ENCODE measurements around the gene CYYR1. TPM values are rescaled to one million over a fixed set of nuclear protein-coding genes. Genes with fewer than 3 reads are reported as not detected.

CYYR1 gene
- total RNA-seq, 1 experiment from 2014 or later = 0.12 TPM

DNA sequence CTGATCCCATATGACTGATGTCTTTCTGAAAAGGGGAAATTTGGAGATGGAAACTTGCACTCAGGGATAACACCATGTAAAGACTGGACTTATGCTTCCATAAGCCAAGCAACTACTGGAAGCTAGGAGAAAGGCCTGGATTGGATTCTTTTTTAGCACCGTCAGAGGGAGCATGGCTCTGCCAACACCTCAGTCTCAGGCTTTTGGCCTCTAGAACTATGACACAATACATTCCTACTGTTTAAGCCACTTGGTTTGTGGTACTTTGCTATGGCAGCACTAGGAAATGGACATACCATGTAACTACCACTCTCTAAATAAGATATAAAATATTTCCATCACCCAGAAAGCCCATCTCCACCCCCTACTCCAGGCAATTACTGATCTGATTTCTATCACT lies 139.7 kb downstream of the CYYR1 start:
- Histone ChIP-seq H3K4me3 (replicated peaks in 1 of 2; ENCODE audit: low read depth in 1 of 2, low read length in 2 of 2) (no peak overlapping the region), H4K20me1 (ENCODE audit: insufficient read depth) (no peaks in the 10 kb centered on the region), H3K36me3 (ENCODE audit: control insufficient read depth in 1 of 2, insufficient read depth in 2 of 2, low read length in 2 of 2) (no peaks in the 10 kb centered on the region), H3K9me3 (ENCODE audit: control insufficient read depth in 1 of 2, insufficient read depth in 1 of 2, low read depth in 1 of 2, low read length in 2 of 2) (no peaks in the 10 kb centered on the region), H3K27ac (ENCODE audit: low read depth, low read length) (no peak overlapping the region), H2AFZ (ENCODE audit: low read depth, low read length, poor library complexity, severe bottlenecking) (no peak overlapping the region), H3K4me2 (ENCODE audit: low read length) (no peak overlapping the region), H3K27me3 (ENCODE audit: insufficient read depth, low read length) (no peaks in the 10 kb centered on the region; the same call in 1 of the 2 replicates), H3K79me2 (ENCODE audit: insufficient read depth, low read length) (no peaks in the 10 kb centered on the region), H3K4me1 (ENCODE audit: control insufficient read depth in 1 of 2, insufficient read depth in 2 of 2, low read length in 2 of 2) (no peaks in the 10 kb centered on the region), H3K9me2 (ENCODE audit: insufficient read depth) (no peaks in the 10 kb centered on the region), H3K9ac (ENCODE audit: low read length) (no peak overlapping the region)
- no peak for ATAC-seq
- ChIA-PET CTCF (no interaction called here), POLR2A (no interaction called here), RAD21 (ENCODE audit: low non-redundant PET in 1 of 2, low total read pairs in 2 of 2, uncharacterized antibody in 2 of 2, unreplicated experiment in 2 of 2) (no interaction called here)
- no TSS peak for BruUV-seq (replicated peaks)
- intact Hi-C loops (cut with micrococcal nuclease) = no loop called here
- TF ChIP-seq ELF1 (IDR thresholded peaks at IDR 0.05; ENCODE audit: borderline replicate concordance, low read depth) (no peak), RAD21 (IDR thresholded peaks at IDR 0.05; ENCODE audit: low read depth) (no peak), POLR2A (IDR thresholded peaks at IDR 0.05; ENCODE audit: borderline replicate concordance, extremely low read depth, insufficient read depth, insufficient read length) (no peak), ZNF274 (IDR thresholded peaks at IDR 0.05; ENCODE audit: low read depth, low read length) (no peak), SP1 (IDR thresholded peaks at IDR 0.05; ENCODE audit: low read depth) (no peak), EZH2phosphoT487 (IDR thresholded peaks at IDR 0.05; ENCODE audit: borderline replicate concordance) (no peak), JUND (IDR thresholded peaks at IDR 0.05) (no peak), TCF7L2 (IDR thresholded peaks at IDR 0.05; ENCODE audit: borderline replicate concordance, extremely low read depth, insufficient read depth, insufficient read length) (no peak), FOSL1 (IDR thresholded peaks at IDR 0.05; ENCODE audit: low read depth) (no peak)
- TF ChIP-seq, protein P1, sequence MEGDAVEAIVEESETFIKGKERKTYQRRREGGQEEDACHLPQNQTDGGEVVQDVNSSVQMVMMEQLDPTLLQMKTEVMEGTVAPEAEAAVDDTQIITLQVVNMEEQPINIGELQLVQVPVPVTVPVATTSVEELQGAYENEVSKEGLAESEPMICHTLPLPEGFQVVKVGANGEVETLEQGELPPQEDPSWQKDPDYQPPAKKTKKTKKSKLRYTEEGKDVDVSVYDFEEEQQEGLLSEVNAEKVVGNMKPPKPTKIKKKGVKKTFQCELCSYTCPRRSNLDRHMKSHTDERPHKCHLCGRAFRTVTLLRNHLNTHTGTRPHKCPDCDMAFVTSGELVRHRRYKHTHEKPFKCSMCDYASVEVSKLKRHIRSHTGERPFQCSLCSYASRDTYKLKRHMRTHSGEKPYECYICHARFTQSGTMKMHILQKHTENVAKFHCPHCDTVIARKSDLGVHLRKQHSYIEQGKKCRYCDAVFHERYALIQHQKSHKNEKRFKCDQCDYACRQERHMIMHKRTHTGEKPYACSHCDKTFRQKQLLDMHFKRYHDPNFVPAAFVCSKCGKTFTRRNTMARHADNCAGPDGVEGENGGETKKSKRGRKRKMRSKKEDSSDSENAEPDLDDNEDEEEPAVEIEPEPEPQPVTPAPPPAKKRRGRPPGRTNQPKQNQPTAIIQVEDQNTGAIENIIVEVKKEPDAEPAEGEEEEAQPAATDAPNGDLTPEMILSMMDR (IDR thresholded peaks at IDR 0.05 in 2 of 3, conservative IDR thresholded peaks at IDR 0.05 in 1 of 3; ENCODE audit: borderline replicate concordance in 1 of 3, insufficient read depth in 1 of 3, low read depth in 2 of 3, low read length in 2 of 3) = no peak
- TF ChIP-seq, protein P2, sequence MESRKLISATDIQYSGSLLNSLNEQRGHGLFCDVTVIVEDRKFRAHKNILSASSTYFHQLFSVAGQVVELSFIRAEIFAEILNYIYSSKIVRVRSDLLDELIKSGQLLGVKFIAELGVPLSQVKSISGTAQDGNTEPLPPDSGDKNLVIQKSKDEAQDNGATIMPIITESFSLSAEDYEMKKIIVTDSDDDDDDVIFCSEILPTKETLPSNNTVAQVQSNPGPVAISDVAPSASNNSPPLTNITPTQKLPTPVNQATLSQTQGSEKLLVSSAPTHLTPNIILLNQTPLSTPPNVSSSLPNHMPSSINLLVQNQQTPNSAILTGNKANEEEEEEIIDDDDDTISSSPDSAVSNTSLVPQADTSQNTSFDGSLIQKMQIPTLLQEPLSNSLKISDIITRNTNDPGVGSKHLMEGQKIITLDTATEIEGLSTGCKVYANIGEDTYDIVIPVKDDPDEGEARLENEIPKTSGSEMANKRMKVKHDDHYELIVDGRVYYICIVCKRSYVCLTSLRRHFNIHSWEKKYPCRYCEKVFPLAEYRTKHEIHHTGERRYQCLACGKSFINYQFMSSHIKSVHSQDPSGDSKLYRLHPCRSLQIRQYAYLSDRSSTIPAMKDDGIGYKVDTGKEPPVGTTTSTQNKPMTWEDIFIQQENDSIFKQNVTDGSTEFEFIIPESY (IDR thresholded peaks at IDR 0.05; ENCODE audit: extremely low read depth, insufficient replicate concordance, low read length) = no peak
- TF ChIP-seq, protein P3, sequence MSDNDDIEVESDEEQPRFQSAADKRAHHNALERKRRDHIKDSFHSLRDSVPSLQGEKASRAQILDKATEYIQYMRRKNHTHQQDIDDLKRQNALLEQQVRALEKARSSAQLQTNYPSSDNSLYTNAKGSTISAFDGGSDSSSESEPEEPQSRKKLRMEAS (IDR thresholded peaks at IDR 0.05) = no peak
- DNase-seq (ENCODE audit: low read depth, low spot score) = no peak
